Measurements from ENCODE around the gene RRAGD.

RRAGD gene

GRCh38 chr6:89375427-89376267, 36.4 kb downstream of the RRAGD start:
- peak; percentile 87 for DNase-seq (ENCODE audit: low read depth, low spot score)

- no peak for DNase-seq (ENCODE audit: low read depth, low spot score)
Measured at GRCh38 chr6:89372506-89372901, 39.6 kb downstream of the RRAGD start.

GRCh38 chr6:89371849-89372505, 40.1 kb downstream of the RRAGD start:
- DNase-seq (ENCODE audit: low read depth, low spot score) = no peak

- DNase-seq (ENCODE audit: low read depth, low spot score) = no peak
Measured at GRCh38 chr6:89368999-89369398, 43.1 kb downstream of the RRAGD start.

- no peak for DNase-seq (ENCODE audit: low read depth, low spot score)
Measured at GRCh38 chr6:89368107-89368506, 44.0 kb downstream of the RRAGD start.

- no peak for DNase-seq (ENCODE audit: low read depth, low spot score)
Measured at GRCh38 chr6:89364586-89364985, 47.5 kb downstream of the RRAGD start.

GRCh38 chr6:89361171-89361570, 50.9 kb downstream of the RRAGD start:
- DNase-seq (ENCODE audit: low read depth, low spot score) = no peak

GRCh38 chr6:89360415-89360999, 51.6 kb downstream of the RRAGD start:
- no peak for DNase-seq (ENCODE audit: low read depth, low spot score)

GRCh38 chr6:89359561-89359960, 52.5 kb downstream of the RRAGD start:
- no peak for DNase-seq (ENCODE audit: low read depth, low spot score)

GRCh38 chr6:89357390-89357789, 54.7 kb downstream of the RRAGD start:
- DNase-seq (ENCODE audit: low read depth, low spot score) = no peak

GRCh38 chr6:89356642-89357170, 55.4 kb downstream of the RRAGD start:
- DNase-seq (ENCODE audit: low read depth, low spot score) = no peak

GRCh38 chr6:89355511-89356194, 56.4 kb downstream of the RRAGD start:
- DNase-seq (ENCODE audit: low read depth, low spot score) = no peak

GRCh38 chr6:89353702-89354392, 58.2 kb downstream of the RRAGD start:
- no peak for DNase-seq (ENCODE audit: low read depth, low spot score)

- no peak for DNase-seq (ENCODE audit: low read depth, low spot score)
Measured at GRCh38 chr6:89353118-89353556, 58.9 kb downstream of the RRAGD start.

- no peak for DNase-seq (ENCODE audit: low read depth, low spot score)
Measured at GRCh38 chr6:89352278-89353117, 59.6 kb downstream of the RRAGD start, which contains the start of gene UBE2J1. Gene UBE2J1, minus strand, starts transcription at chr6:89352722. Its CDS starts 153 bp downstream, at chr6:89352569.

- no peak for DNase-seq (ENCODE audit: low read depth, low spot score)
Measured at GRCh38 chr6:89351671-89352277, 60.3 kb downstream of the RRAGD start.

- DNase-seq (ENCODE audit: low read depth, low spot score) = no peak
Measured at GRCh38 chr6:89350281-89350966, 61.6 kb downstream of the RRAGD start.

GRCh38 chr6:89348372-89348771, 63.7 kb downstream of the RRAGD start:
- no peak for DNase-seq (ENCODE audit: low read depth, low spot score)

GRCh38 chr6:89347825-89348224, 64.2 kb downstream of the RRAGD start:
- DNase-seq (ENCODE audit: low read depth, low spot score) = no peak

Data from iPS DF 19.7 (cell line).